Endothelial cell of umbilical vein (primary cell): Measurements from ENCODE around the gene FYB2.

Source experiments
- CTCF ChIP-seq, 2 donors: IDR thresholded peaks; 1 replicate in 1 of 2; 2 replicates in 1 of 2; pipeline ENCODE4 v1.5.1; 2011; ENCODE audit warnings: low read length in 2 of 2, mild to moderate bottlenecking in 2 of 2, moderate library complexity in 2 of 2, control low read depth in 1 of 2, inconsistent platforms in 1 of 2, low read depth in 1 of 2; ENCODE audit not compliant: insufficient read depth in 1 of 2; ENCODE audit errors: extremely low read depth in 1 of 2
- EZH2 ChIP-seq: IDR thresholded peaks from 2 replicates; pipeline ENCODE4 v1.6.1; 2012; ENCODE audit warnings: borderline replicate concordance, low read depth, mild to moderate bottlenecking, moderate library complexity, low read length, inconsistent platforms; ENCODE audit not compliant: severe bottlenecking
- FOS ChIP-seq: IDR thresholded peaks from 2 replicates; pipeline ENCODE4 v1.6.1; 2011; ENCODE audit warnings: mild to moderate bottlenecking, low read length, moderate library complexity, borderline replicate concordance; ENCODE audit not compliant: insufficient read depth
- GATA2 ChIP-seq: IDR thresholded peaks from 2 replicates; pipeline ENCODE4 v1.7.0; 2011; ENCODE audit warnings: low read depth, mild to moderate bottlenecking, moderate library complexity, mixed read lengths, low read length; ENCODE audit not compliant: insufficient read length, insufficient read depth
- JUN ChIP-seq: IDR thresholded peaks from 2 replicates; pipeline ENCODE4 v1.6.1; 2011; ENCODE audit warnings: borderline replicate concordance, low read depth; ENCODE audit not compliant: insufficient read length, insufficient read depth
- MAX ChIP-seq: IDR thresholded peaks from 2 replicates; pipeline ENCODE4 v1.6.1; 2011; ENCODE audit not compliant: insufficient read depth, insufficient read length
- MYC ChIP-seq: IDR thresholded peaks from one replicate; pipeline ENCODE4 v1.6.1; 2011; ENCODE audit warnings: mild to moderate bottlenecking, low read depth, low read length
- POLR2A ChIP-seq: IDR thresholded peaks from 2 replicates; pipeline ENCODE4 v1.6.1; 2012; ENCODE audit warnings: low read depth, mild to moderate bottlenecking, control low read depth, low read length
- POLR2AphosphoS5 ChIP-seq: IDR thresholded peaks from 2 replicates; pipeline ENCODE4 v1.6.1; 2012; ENCODE audit warnings: low read depth, mild to moderate bottlenecking, control low read depth, low read length, moderate library complexity; ENCODE audit not compliant: insufficient read depth

GRCh38 chr1:56824271-56824670, 5.1 kb upstream of the FYB2 start:
- no peak for TF ChIP-seq CTCF (IDR thresholded peaks at IDR 0.05; ENCODE audit: extremely low read depth in 1 of 2, insufficient read depth in 1 of 2, low read depth in 1 of 2, low read length in 2 of 2)
- no peak for TF ChIP-seq POLR2A
- TF ChIP-seq MYC = no peak
- no peak for TF ChIP-seq JUN
- no peak for TF ChIP-seq POLR2AphosphoS5
- no peak for TF ChIP-seq MAX
- TF ChIP-seq EZH2 = no peak
- TF ChIP-seq FOS = no peak
- TF ChIP-seq GATA2 = no peak
